HUES64 (cell line): ENCODE data around the gene ATG13.
"Not testable (repeated sequence)": the region's sequence is repeated elsewhere in the genome, so short reads cannot be mapped to it uniquely, and the experiment has no call there.

Source experiments
- H3K27ac ChIP-seq: 2 replicates; pipeline ENCODE4 v1.7.0; 2013; ENCODE audit warnings: low read depth, low read length, inconsistent platforms
- H3K27me3 ChIP-seq: 2 replicates; pipeline ENCODE4 v1.6.1; 2013; ENCODE audit warnings: mild to moderate bottlenecking, low read length; ENCODE audit not compliant: insufficient read depth
- H3K36me3 ChIP-seq: 2 replicates; pipeline ENCODE4 v1.6.1; 2013; ENCODE audit warnings: mild to moderate bottlenecking, low read length; ENCODE audit not compliant: insufficient read depth
- H3K4me1 ChIP-seq: 2 replicates; pipeline ENCODE4 v1.6.1; 2013; ENCODE audit warnings: mild to moderate bottlenecking, low read length, moderate library complexity; ENCODE audit not compliant: insufficient read depth
- H3K4me3 ChIP-seq: 2 replicates; pipeline ENCODE4 v1.5.1; 2013; ENCODE audit warnings: mild to moderate bottlenecking, low read length, moderate library complexity
- H3K9ac ChIP-seq: 2 replicates; pipeline ENCODE4 v1.6.1; 2013; ENCODE audit warnings: mild to moderate bottlenecking, low read depth, low read length
- H3K9me3 ChIP-seq: 2 replicates; pipeline ENCODE4 v1.6.1; 2013; ENCODE audit warnings: low read depth, low read length; ENCODE audit not compliant: insufficient read depth
- WGBS: fragments of 150-250, 120-280 bp; methylation state at CpG from one replicate; pipeline ENCODE4 v1.1.7; 2013; ENCODE audit warnings: missing lambda C conversion rate; 5-methylcytosine and 5-hydroxymethylcytosine counted together

Gene ATG13

DNA sequence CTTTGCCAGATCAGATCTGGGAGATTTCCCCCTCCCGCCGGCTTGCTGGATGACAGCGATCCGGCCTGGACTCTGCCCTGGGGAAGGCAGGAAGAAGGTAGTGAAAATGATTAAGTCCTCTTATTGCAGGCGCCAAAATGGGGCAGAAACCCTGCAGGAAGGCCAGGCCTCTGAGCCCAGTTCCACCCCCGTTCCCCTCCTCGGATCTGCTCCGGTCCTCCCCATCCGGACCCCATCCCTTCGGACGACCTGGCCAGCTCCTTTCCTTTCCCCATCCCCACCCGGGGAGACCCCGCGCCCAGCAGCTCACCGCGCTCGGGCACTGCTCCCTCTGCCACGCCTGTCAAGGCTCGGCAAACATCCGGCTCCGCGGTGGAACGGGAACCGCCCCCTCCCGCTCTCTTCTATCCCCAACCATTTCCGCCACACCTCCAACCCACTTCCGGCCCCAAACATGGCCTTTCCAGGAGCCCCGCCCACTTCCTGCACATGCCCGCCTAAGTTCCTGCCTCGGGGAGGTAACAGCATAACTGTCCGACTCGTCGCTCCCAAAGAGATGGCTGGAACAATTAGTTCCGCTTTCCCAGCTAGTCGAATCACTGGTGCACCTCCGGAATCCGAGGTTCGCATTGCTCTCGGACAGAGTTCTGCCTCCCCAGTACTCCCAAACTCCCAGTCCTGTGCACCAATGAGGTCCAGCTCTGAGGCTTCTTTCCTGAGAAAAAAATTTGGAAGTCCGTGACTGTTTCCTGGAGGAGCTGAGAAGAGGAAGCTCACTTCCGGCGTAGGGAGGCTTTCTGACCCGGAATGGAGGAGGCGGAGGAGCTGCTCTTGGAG is 83.1 kb downstream of the ATG13 start, which contains the start of the genes ARHGAP1 and ZNF408:
ARHGAP1 (minus strand) TSS at position 379 of the 837 bp plus-strand sequence. CDS start 4,512 bp downstream, outside the sequence.
ZNF408 (plus strand) TSS at position 791 of the 837 bp plus-strand sequence; CDS start at position 808, 17 bp downstream.
- Histone ChIP-seq H3K9me3 (no peaks in the 10 kb centered on the region), H3K4me3 (peak within 1 kb of the TSS; percentile 73), H3K9ac (peak within 1 kb of the TSS; percentile 95), H3K27me3 (no peaks in the 10 kb centered on the region), H3K4me1 (peaks cover 5% of the 10 kb centered on the region; the same call in 1 of the 2 replicates), H3K27ac (peak within 1 kb of the TSS; percentile 95), H3K36me3 (peaks cover 40% of the 10 kb centered on the region)
- under 1% methylated on average over 44 of the region's 44 CpGs for WGBS

DNA sequence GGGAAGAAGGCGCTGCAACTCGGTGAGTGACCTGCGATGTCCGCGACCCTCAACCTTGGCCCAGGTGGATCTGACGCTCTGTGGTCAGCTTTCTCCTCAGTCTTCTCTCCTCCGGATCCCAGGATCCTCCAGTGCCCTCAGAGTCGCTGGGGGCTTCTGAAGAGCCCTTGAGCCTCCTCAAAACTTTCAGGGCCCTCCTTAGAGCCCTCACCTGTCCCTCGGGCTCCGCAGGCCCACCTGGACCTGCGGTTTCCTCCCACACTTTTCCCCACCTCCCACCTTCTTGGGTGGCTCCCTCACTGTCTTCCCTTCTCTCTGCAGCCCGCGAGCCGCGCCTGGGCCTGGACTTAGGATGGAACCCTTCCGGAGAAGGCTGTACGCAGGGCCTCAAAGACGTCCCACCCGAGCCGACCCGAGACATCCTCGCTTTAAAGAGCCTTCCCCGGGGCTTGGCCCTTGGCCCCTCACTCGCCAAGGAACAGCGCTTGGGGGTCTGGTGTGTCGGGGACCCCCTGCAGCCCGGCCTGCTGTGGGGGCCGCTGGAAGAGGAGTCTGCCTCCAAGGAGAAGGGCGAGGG is 83.8 kb downstream of the ATG13 start:
- WGBS = under 1% methylated on average over 29 of the region's 29 CpGs
- H3K36me3 ChIP-seq = peaks cover 42% of the 10 kb centered on the region
- peak overlapping the region; percentile 95 for H3K27ac ChIP-seq
- H3K9ac ChIP-seq = peak overlapping the region; percentile 95
- H3K9me3 ChIP-seq = no peaks in the 10 kb centered on the region
- peak overlapping the region; percentile 73 for H3K4me3 ChIP-seq
- no peaks in the 10 kb centered on the region for H3K27me3 ChIP-seq
- peaks cover 5% of the 10 kb centered on the region; the same call in 1 of the 2 replicates for H3K4me1 ChIP-seq

DNA sequence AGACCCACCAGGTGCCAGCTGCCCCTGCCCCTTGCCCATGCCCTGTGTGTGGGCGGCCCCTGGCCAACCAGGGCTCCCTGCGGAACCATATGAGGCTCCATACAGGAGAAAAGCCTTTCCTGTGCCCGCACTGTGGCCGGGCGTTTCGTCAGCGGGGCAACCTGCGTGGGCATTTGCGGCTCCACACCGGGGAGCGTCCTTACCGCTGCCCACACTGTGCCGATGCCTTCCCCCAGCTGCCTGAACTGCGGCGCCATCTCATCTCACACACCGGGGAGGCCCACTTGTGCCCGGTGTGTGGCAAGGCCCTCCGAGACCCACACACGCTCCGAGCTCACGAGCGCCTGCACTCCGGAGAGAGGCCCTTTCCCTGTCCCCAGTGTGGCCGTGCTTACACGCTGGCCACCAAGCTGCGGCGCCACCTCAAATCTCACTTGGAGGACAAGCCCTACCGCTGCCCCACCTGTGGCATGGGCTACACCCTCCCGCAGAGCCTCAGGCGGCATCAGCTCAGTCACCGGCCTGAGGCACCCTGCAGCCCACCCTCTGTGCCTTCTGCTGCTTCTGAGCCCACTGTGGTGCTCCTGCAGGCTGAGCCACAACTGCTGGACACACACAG is 87.8 kb downstream of the ATG13 start:
- Histone ChIP-seq H3K9ac (no peak overlapping the region), H3K4me3 (no peak overlapping the region), H3K9me3 (no peaks in the 10 kb centered on the region), H3K4me1 (peaks cover 5% of the 10 kb centered on the region; the same call in 1 of the 2 replicates), H3K27ac (no peak overlapping the region), H3K36me3 (peaks cover 55% of the 10 kb centered on the region), H3K27me3 (no peaks in the 10 kb centered on the region)
- 95% methylated on average over 31 of the region's 31 CpGs for WGBS

DNA sequence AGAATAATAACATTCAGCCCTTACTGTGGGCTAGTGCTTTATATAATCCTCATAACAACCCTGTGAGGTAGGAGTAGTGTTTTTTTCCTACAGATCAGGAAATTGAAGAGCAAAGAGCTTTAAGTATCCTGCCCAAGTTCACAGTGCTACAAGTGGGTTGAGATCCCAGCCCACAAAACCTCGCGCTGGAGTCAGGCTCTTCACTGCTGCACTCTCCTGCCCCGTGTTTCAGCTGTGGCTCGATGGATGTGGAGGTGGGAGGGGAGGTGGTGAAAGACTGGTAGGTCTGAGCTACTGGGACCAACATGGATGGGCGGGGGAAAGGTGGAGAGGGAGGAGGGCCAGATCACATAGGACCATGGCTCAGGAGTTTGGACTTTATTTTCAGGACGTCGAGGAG is 89.5 kb downstream of the ATG13 start:
- Histone ChIP-seq H3K27me3 (no peaks in the 10 kb centered on the region), H3K9ac (no peak overlapping the region), H3K36me3 (peaks cover 54% of the 10 kb centered on the region), H3K4me3 (no peak overlapping the region), H3K27ac (no peak overlapping the region), H3K9me3 (no peaks in the 10 kb centered on the region), H3K4me1 (peaks cover under 1% of the 10 kb centered on the region; the same call in 1 of the 2 replicates)
- WGBS = 93% methylated on average over 7 of the region's 7 CpGs

DNA sequence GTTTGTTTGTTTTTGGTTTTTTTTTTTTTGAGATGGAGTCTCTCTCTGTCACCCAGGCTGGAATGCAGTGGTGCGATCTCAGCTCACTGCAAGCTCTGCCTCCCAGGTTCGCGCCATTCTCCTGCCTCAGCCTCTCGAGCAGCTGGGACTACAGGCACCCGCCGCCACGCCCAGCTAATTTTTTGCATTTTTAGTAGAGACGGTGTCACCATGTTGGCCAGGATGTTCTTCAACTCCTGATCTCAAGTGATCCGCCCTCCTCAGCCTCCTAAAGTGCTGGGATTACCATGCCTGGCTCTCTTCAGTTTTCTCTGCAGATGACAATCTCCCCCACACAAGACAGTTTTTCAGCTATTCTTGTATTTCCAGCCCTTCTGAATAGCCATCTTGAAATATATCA is 92.0 kb downstream of the ATG13 start:
- H3K27ac ChIP-seq, H3K27me3 ChIP-seq, H3K4me3 ChIP-seq, H3K9ac ChIP-seq, H3K9me3 ChIP-seq, H3K4me1 ChIP-seq: not testable (repeated sequence)
- WGBS = 93% methylated on average over 9 of the region's 9 CpGs
- peaks cover 31% of the 10 kb centered on the region for H3K36me3 ChIP-seq

DNA sequence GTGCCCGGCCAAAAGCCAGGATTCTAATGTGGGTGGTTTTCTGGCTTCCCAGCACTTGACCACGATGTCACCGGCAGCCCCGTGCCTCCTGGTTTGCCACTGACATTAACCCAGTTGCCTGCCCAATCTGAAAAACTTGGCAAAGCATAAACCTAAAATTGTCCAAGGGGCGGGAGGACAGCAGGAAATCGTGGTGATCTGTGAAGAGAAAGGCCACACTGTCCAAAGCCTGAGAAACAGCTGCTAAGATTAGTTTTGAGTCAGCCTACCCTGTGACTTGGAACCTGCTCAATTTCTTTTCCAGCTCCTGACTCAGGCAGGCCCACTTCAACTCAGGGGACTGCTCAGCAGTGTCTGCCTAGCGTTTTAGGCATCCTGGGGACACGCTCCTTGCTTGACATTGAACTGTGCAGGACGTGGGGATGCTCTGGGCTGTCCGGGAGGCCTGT is 93.5 kb downstream of the ATG13 start:
- Histone ChIP-seq H3K27ac (no peak overlapping the region), H3K4me1 (no peaks in the 10 kb centered on the region), H3K36me3 (peaks cover 16% of the 10 kb centered on the region), H3K27me3 (no peaks in the 10 kb centered on the region), H3K9ac (no peak overlapping the region), H3K9me3 (no peaks in the 10 kb centered on the region), H3K4me3 (no peak overlapping the region)
- WGBS = 95% methylated on average over 10 of the region's 10 CpGs

DNA sequence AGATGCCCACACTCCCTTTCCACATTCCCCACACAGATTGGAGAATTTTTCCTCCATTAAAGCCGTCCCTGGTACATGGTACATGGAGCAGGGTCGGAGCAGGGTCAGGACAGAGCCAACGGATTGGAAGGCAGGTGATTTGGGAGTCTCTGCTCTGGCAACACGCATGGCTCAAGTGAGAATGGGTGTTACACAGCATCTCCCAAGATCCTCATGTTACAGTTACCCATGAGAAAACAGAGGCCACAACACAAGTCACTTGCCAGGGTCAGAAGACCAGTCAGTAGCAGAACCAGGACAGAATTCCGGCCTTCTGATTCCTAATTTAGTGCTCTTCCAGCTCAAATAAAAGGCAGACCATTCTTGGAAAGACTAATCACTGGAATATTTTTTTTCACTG is 94.0 kb downstream of the ATG13 start:
- Histone ChIP-seq H3K27me3 (no peaks in the 10 kb centered on the region), H3K4me1 (no peaks in the 10 kb centered on the region), H3K36me3 (peaks cover 11% of the 10 kb centered on the region; the same call in 1 of the 2 replicates), H3K9ac (no peak overlapping the region), H3K4me3 (no peak overlapping the region), H3K27ac (no peak overlapping the region), H3K9me3 (no peaks in the 10 kb centered on the region)
- WGBS = 93% methylated on average over 5 of the region's 5 CpGs

DNA sequence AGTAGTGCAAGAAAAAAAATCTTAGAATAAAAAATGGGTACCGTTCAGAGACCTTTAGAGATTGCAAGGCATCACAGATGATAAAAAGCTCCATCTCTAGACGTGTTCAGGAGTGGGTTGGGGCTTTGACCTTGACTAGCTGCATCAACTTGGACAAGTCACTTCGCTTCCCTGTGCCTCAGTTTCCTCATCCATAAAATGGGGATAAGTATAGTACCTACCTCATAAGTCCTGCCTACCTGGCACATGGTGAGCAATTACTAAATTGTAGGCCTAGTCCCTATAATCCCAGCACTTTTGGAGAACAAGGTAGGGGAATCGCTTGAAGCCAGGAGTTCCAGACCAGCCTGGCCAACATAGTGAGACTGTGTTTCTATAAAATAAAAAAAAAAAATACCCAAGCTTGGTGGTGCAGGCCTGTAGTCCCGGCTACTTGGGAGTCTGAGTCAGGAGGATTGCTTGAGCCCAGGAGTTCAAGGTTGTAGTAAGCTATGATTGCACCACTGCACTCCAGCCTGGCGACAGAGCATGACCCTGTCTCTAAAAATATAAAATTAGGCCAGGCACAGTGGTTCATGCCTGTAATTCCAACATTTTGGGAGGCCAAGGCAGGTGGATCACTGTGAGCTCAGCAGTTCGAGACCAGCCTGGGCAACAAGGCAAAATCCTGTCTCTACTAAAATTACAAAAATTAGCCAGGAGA is 95.7 kb downstream of the ATG13 start:
- 96% methylated on average over 7 of the region's 7 CpGs for WGBS
- H3K4me1 ChIP-seq = no peaks in the 10 kb centered on the region
- H3K27ac ChIP-seq = no peak overlapping the region
- H3K4me3 ChIP-seq = no peak overlapping the region
- no peak overlapping the region for H3K9ac ChIP-seq
- H3K9me3 ChIP-seq = no peaks in the 10 kb centered on the region
- H3K36me3 ChIP-seq = no peaks in the 10 kb centered on the region
- no peaks in the 10 kb centered on the region for H3K27me3 ChIP-seq

DNA sequence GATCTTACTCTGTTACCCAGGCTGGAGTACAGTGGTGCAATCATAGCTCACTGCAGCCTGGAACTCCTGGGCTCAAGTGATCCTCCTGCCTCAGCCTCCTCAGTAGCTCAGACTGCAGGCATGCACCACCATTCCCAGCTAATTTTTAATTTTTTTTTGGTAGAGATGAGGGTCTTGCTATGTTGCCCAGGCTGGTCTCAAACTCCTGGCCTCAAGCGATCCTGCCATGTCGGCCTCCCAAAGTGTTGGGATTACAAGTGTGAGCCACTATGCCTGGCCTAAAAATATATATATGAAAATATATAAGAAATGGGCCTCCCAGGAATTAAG is 100.4 kb downstream of the ATG13 start:
- not testable (repeated sequence) for H3K4me1 ChIP-seq, H3K9ac ChIP-seq, H3K27ac ChIP-seq

DNA sequence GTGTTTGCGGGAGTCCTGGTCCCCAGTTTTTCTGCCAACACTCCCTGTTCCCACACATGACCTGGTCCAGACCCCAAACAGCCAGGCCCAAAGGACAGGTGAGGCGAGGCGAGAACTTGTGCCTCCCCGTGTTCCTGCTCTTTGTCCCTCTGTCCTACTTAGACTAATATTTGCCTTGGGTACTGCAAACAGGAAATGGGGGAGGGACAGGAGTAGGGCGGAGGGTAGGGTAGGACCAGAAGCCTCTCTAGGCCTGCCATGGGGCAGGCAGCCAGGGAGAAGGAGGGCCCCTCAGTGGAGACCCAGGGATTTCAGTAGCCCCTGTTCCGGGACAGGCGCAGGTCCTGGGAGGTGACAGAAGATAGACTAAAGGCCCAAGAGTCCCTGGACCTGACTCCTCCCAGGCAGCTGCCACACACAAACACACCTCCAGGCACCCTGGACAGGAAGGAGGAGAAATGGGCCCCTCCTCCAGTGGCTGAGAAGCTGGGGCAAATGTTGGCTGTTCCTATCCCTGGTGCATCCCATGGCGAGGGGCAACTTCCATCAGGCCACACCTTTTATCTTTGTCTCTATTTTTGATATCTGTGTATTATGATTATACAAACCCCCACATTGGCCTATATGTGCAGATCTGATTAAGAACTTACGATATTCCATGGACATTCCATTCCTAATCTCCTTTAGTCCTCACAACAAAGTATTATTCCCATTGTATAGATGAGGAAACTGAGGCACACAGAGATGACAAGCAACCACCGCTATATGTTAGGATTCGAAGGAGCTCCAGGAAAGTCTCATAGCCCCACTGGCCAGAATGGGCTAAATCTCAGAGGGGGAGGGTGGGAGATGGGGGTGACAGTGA is 101.0 kb downstream of the ATG13 start:
- Histone ChIP-seq H3K27ac (no peak overlapping the region), H3K36me3 (no peaks in the 10 kb centered on the region), H3K27me3 (no peaks in the 10 kb centered on the region), H3K4me3 (no peak overlapping the region), H3K9ac (no peak overlapping the region), H3K9me3 (no peaks in the 10 kb centered on the region), H3K4me1 (no peaks in the 10 kb centered on the region)
- 90% methylated on average over 10 of the region's 11 CpGs for WGBS

More for the DNA sequence above, 100.4 kb downstream of the ATG13 start:
- WGBS = 95% methylated on average over 2 of the region's 2 CpGs
- not testable (repeated sequence) for H3K36me3 ChIP-seq, H3K27me3 ChIP-seq, H3K9me3 ChIP-seq, H3K4me3 ChIP-seq
